Common myeloid progenitor, CD34-positive (primary cell): ENCODE data around the gene FRMD4A.

Experiments used
- CTCF ChIA-PET: fragments of 350-600 bp; sonication (Branson Sonifier 250); formaldehyde crosslinking; loops from one replicate; lab custom pipeline; 2021; ENCODE audit warnings: antibody characterized with exemption; lab: Charles Lee
- POLR2A ChIA-PET: fragments of 350-600 bp; sonication (Branson Sonifier 250); formaldehyde crosslinking; loops from one replicate; lab custom pipeline; 2021; ENCODE audit warnings: antibody characterized with exemption; lab: Charles Lee
- DNase-seq, 3 donors: peaks; one replicate each; pipeline versions ENCODE4 v3.0.0 to v3.0.0-alpha.2; 2013
- H3K27ac ChIP-seq, 2 experiments: 1 replicate in 1 of 2; 2 replicates in 1 of 2; pipeline ENCODE4 v1.7.0; 2013; ENCODE audit warnings: inconsistent platforms in 2 of 2, low read length in 2 of 2, mild to moderate bottlenecking in 2 of 2, low read depth in 1 of 2, moderate library complexity in 1 of 2; ENCODE audit not compliant: severe bottlenecking in 2 of 2, insufficient read depth in 1 of 2, poor library complexity in 1 of 2
- H3K27me3 ChIP-seq, 5 experiments: replicated peaks in 2 of 5; 1 replicate in 3 of 5; 2 replicates in 2 of 5; pipeline versions ENCODE4 v1.6.1 to v1.7.0; 2013; ENCODE audit warnings: low read length in 4 of 5, mild to moderate bottlenecking in 2 of 5, moderate library complexity in 2 of 5, inconsistent platforms in 1 of 5; ENCODE audit not compliant: insufficient read depth in 5 of 5, control insufficient read depth in 4 of 5
- H3K36me3 ChIP-seq, 4 experiments: 1 replicate in 2 of 4; 2 replicates in 2 of 4; pipeline versions ENCODE4 v1.6.1 to v1.7.0; 2013; ENCODE audit warnings: low read length in 3 of 4, control low read depth in 1 of 4, mild to moderate bottlenecking in 1 of 4; ENCODE audit not compliant: control insufficient read depth in 4 of 4, insufficient read depth in 4 of 4
- H3K4me1 ChIP-seq, 4 experiments: 1 replicate in 3 of 4; 2 replicates in 1 of 4; pipeline versions ENCODE4 v1.6.1 to v1.7.1; 2013; ENCODE audit warnings: low read length in 3 of 4, mild to moderate bottlenecking in 3 of 4, control low read depth in 1 of 4, inconsistent platforms in 1 of 4, moderate library complexity in 1 of 4; ENCODE audit not compliant: control insufficient read depth in 4 of 4, insufficient read depth in 4 of 4; ENCODE audit errors: control extremely low read depth in 1 of 4
- H3K4me3 ChIP-seq, 7 experiments: 1 replicate in 4 of 7; 2 replicates in 3 of 7; pipeline versions ENCODE4 v1.5.1 to v1.7.0; 2013; ENCODE audit warnings: mild to moderate bottlenecking in 7 of 7, low read length in 6 of 7, moderate library complexity in 6 of 7, inconsistent platforms in 2 of 7, low read depth in 2 of 7, control low read depth in 1 of 7; ENCODE audit not compliant: insufficient read depth in 4 of 7, control insufficient read depth in 1 of 7; ENCODE audit errors: extremely low read depth in 1 of 7
- H3K9me3 ChIP-seq, 5 experiments: 1 replicate in 4 of 5; 2 replicates in 1 of 5; pipeline versions ENCODE4 v1.6.1 to v1.7.1; 2013; ENCODE audit warnings: low read length in 4 of 5, mild to moderate bottlenecking in 2 of 5, inconsistent platforms in 1 of 5, low read depth in 1 of 5, moderate library complexity in 1 of 5; ENCODE audit not compliant: control insufficient read depth in 4 of 5, insufficient read depth in 2 of 5; ENCODE audit errors: control extremely low read depth in 1 of 5
- WGBS: methylation state at CpG from one replicate; pipeline ENCODE4 v1.1.5; 2013; ENCODE audit not compliant: insufficient coverage; 5-methylcytosine and 5-hydroxymethylcytosine counted together

The FRMD4A gene

DNA sequence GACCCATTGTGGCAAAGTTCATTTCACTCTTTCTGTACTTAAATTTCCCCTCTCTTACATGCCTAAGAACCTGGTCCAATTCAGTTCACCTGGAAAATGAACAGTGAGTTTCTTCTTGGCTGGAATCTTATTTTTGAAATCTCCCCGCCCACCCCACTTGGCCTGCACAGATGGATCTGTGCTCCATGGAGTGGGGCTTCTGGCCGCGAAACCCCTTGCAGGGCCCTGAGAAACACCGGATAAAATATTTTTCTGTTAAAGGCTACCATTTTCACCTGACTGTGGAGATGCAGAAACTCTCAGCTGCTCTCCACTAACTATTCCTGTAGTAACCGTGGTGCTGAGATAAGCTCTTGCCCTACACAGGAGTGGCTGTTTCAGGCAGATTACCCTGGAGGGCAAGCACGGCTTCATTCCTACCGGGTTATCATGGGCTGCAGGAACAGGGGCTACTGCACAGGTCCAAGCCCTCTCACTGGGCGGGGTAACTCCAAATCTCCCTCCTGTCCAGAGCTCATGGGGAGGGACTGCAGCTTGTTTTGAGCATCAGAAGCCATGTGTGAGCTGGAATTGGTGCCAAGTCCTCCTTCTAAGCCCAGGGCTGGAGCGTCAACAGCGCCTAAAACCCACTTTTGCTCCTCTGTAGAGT, 625.1 kb downstream of the FRMD4A start:
- H3K9me3 ChIP-seq = no peaks in the 10 kb centered on the region
- CTCF ChIA-PET = interaction anchor here (0.9 to 2.1 kb wide), 3 partner anchors 13 to 45 kb away, joined by 3 to 9 read pairs (median 3); no protein-coding TSS in a partner anchor

GRCh38 chr10:13704964-13705363, 625.8 kb downstream of the FRMD4A start:
- CTCF ChIA-PET = interaction anchor here (0.7 to 1.2 kb wide), 2 partner anchors 19 to 45 kb away, joined by 3 read pairs; no protein-coding TSS in a partner anchor

More for the DNA sequence above, 625.1 kb downstream of the FRMD4A start:
- no peak overlapping the region for H3K27ac ChIP-seq
- H3K4me1 ChIP-seq = peaks cover 5 to 30% (median 25%) of the 10 kb centered on the region in 4 experiments
- no peaks in the 10 kb centered on the region for H3K36me3 ChIP-seq
- H3K4me3 ChIP-seq = no peak overlapping the region
- DNase-seq = peak in 2 of 3 donors; percentile 28 to 48
- no peaks in the 10 kb centered on the region for H3K27me3 ChIP-seq
- POLR2A ChIA-PET = interaction anchor here (0.6 kb wide), 1 partner anchor 93 kb away, joined by 3 read pairs; no protein-coding TSS in a partner anchor
- 90% methylated on average over 6 of the region's 10 CpGs for WGBS

GRCh38 chr10:13703997-13704536, 626.7 kb downstream of the FRMD4A start:
- H3K4me3 ChIP-seq = no peak overlapping the region
- H3K27ac ChIP-seq = no peak overlapping the region
- H3K4me1 ChIP-seq = peaks cover 5 to 35% (median 30%) of the 10 kb centered on the region in 4 experiments
- CTCF ChIA-PET = interaction anchor here (1.2 kb wide), 1 partner anchor 20 kb away, joined by 3 read pairs; no protein-coding TSS in a partner anchor
- no peak for DNase-seq
- H3K36me3 ChIP-seq = no peaks in the 10 kb centered on the region
- POLR2A ChIA-PET = interaction anchor here (0.6 kb wide), 1 partner anchor 9 kb away, joined by 3 read pairs; no protein-coding TSS in a partner anchor
- WGBS = 93% methylated on average over 8 of the region's 8 CpGs
- H3K9me3 ChIP-seq = no peaks in the 10 kb centered on the region
- H3K27me3 ChIP-seq = no peaks in the 10 kb centered on the region

More at GRCh38 chr10:13704964-13705363, 625.8 kb downstream of the FRMD4A start:
- Histone ChIP-seq H3K4me3 (no peak overlapping the region), H3K4me1 (peaks cover 5 to 35% (median 30%) of the 10 kb centered on the region in 4 experiments), H3K9me3 (no peaks in the 10 kb centered on the region), H3K27me3 (no peaks in the 10 kb centered on the region), H3K36me3 (no peaks in the 10 kb centered on the region), H3K27ac (no peak overlapping the region)
- DNase-seq = no peak
- WGBS = 75% methylated on average over 11 of the region's 11 CpGs
- POLR2A ChIA-PET = no interaction called here

- CTCF ChIA-PET = no interaction called here
- DNase-seq = no peak
- POLR2A ChIA-PET = no interaction called here
- Histone ChIP-seq H3K4me1 (peaks cover 5 to 35% (median 30%) of the 10 kb centered on the region in 4 experiments), H3K4me3 (no peak overlapping the region), H3K27me3 (no peaks in the 10 kb centered on the region), H3K27ac (no peak overlapping the region), H3K36me3 (no peaks in the 10 kb centered on the region), H3K9me3 (no peaks in the 10 kb centered on the region)
- 100% methylated on average over 11 of the region's 15 CpGs for WGBS
These were observed 627.5 kb downstream of the FRMD4A start for GRCh38 chr10:13703101-13703818.

DNA sequence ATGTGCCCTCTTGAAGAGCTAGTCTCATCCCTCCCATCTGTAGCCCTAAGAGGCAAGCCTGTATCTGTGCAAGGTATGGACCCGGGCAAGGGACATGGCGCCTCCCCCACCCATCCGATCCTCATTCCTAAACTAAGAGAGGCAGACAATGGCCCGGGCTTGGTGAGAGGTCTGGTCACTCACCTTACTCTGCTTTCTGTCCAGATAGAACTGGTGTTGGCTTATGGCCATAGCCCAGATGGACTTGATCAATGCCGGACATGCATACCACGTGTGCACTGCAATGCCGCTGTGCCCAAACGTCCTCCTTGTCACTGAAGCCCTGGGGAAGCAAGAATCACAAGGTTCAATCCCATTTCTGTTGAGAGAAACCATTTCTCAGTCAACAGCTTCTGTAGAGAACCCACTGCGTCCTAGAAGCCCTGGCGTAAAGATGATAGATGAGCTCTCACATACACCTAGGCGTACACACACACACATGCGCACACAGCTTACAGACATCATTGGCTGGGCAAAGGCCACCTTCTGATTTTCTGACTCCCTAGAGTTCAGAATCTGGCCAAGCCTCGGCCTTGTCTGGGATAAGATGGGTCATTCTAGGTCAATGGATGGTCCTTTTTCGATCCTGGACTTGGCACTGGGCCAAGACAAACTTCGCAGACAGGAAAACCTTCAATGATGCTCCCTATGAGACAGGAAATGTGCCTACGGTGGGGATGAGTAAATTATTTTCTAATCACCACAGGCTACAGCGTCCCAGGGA, 629.4 kb downstream of the FRMD4A start:
- Histone ChIP-seq H3K27me3 (no peaks in the 10 kb centered on the region), H3K36me3 (no peaks in the 10 kb centered on the region), H3K9me3 (no peaks in the 10 kb centered on the region), H3K4me1 (peaks cover 0 to 22% (median 17%) of the 10 kb centered on the region in 4 experiments), H3K4me3 (no peak overlapping the region), H3K27ac (no peak overlapping the region)
- POLR2A ChIA-PET = interaction anchor here (0.6 kb wide), 1 partner anchor 524 kb away, joined by 7 read pairs; no protein-coding TSS in a partner anchor
- CTCF ChIA-PET = no interaction called here
- WGBS = 98% methylated on average over 11 of the region's 17 CpGs
- DNase-seq = no peak

DNA sequence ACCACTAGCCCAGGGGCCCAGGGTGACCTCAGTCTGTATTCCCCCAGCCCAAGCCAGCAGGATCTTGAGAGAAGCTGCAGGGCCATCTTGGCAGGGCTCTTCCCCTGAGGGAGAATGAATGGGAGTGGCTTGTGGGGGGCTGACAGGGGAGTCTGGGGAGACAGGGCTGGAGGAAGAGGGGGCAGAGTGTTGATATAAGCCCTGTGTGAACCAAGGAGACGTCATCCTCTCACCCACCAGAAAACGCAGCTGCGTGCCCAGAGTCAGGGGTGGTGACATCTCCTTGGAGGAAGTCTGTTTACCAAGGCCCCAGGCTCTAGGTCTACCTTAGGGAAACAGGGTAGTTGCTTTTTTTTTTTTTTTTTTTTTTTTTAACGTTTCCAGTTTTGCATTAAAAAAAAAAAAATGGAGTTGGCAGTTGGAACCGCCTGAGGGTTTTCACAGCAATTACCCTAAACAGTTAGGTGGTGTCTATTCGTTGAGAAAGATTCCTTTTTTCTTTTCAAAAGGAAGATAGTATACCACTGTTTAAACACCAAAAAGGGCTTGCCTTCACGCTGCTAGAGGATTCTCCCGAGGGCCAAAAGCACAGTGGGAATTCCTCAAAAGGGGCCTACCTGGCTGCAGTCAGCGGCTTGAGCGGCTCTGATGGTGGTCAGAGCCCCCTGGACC, 630.1 kb downstream of the FRMD4A start:
- no peaks in the 10 kb centered on the region for H3K36me3 ChIP-seq
- no peak overlapping the region for H3K4me3 ChIP-seq
- DNase-seq = peak; percentile 65 to 95 (median 90)
- H3K27me3 ChIP-seq = no peaks in the 10 kb centered on the region
- CTCF ChIA-PET = interaction anchor here (0.9 kb wide), 1 partner anchor 83 kb away, joined by 3 read pairs; no protein-coding TSS in a partner anchor
- POLR2A ChIA-PET = interaction anchor here (0.6 kb wide), 1 partner anchor 524 kb away, joined by 7 read pairs; no protein-coding TSS in a partner anchor
- WGBS = 57% methylated on average over 7 of the region's 10 CpGs
- H3K9me3 ChIP-seq = no peaks in the 10 kb centered on the region
- no peak overlapping the region for H3K27ac ChIP-seq
- H3K4me1 ChIP-seq = peaks cover 0 to 30% (median 19%) of the 10 kb centered on the region in 4 experiments
